ENCODE data around the gene TRAK1.

- TF ChIP-seq CTCF (IDR thresholded peaks at IDR 0.05; ENCODE audit: poor library complexity) = no peak
- TF ChIP-seq EZH2phosphoT487 (IDR thresholded peaks at IDR 0.05; ENCODE audit: low read depth, severe bottlenecking, unreplicated experiment) = no peak
Observed at GRCh38 chr3:42273361-42273760, 182.2 kb downstream of the TRAK1 start.
